GM18951 (cell line): Measurements from ENCODE around the gene TMUB1.

Experiments
- POLR2A ChIP-seq: IDR thresholded peaks from 4 replicates; pipeline ENCODE4 v1.6.1; 2011; ENCODE audit warnings: mild to moderate bottlenecking; ENCODE audit not compliant: insufficient read length, insufficient read depth; ENCODE audit errors: extremely low read depth
- in situ Hi-C: fragments of 300-500 bp; cut with MboI; formaldehyde crosslinking; loops from one replicate; pipeline ENCODE4 v1.12.0; 2022; ENCODE audit warnings: low sequenced_read_pairs, mixed read lengths, inconsistent platforms; ENCODE audit not compliant: unreplicated experiment

TMUB1 gene

DNA sequence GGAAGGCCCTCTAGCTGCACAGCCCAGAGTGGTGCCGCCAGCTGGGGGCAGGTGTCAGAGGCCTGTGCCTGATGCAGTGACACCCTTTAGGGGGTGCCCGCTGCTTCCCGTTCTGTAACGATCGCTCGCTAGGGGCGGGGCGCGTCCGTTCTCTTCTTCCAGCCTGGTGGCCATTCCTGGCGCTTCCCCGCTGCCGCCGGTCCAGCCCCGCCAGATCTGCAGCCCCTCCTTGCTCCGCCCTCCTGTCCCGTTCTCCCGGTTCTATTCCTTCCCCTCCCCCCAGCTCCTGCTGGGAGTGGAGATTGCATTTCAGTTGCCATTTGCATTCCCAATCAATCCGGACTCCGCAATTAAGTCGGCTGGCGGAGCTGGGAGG, 42.2 kb upstream of the TMUB1 start:
- in situ Hi-C loops, result no loop called here
- no peak for TF ChIP-seq POLR2A

DNA sequence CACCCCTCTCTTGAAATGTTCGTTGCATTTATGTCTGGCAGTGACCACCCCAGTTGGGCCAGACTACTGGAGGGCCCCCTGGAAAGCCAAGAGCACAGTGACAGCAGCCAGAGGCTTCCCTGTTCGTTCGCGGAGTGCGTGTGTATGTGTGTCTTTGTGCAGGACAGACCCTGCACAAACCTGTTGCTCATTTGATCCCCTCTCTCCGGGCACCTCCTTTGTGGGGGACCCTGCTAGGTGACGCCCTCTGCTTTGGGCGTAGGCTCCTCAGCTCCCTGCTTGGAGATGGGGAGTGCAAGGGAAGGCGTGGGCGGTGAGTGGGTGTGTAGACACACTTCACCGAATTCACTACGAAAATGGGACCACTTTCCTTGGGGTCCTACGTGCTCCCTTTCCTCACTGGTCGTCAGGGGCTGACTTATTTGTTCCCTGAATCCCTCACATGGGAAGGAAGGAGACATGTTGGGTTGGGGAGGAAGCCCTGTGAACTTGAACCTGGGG, 41.7 kb upstream of the TMUB1 start:
- TF ChIP-seq POLR2A, result no peak
- in situ Hi-C loops, result no loop called here

DNA sequence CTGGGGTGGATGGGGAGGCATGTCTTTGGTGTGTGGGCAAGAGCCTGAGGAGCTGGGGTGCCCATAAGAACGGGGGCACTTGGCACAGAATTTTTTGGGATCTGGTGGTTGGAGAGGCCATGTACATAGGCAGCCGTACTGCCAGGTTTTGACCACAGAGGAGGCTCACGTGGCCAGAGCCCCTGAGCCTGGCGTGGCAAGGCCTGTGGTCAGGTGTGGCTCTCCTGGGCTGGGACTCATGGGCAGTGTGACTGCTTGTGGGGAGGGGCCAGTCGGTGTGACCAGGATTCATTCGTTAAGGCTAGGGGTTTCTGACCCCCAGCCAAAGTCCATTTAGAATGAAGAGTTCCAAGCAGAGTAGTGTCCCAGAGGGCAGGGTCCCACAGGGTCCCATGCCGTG, 41.2 kb upstream of the TMUB1 start:
- in situ Hi-C loops, result no loop called here
- no peak for TF ChIP-seq POLR2A

DNA sequence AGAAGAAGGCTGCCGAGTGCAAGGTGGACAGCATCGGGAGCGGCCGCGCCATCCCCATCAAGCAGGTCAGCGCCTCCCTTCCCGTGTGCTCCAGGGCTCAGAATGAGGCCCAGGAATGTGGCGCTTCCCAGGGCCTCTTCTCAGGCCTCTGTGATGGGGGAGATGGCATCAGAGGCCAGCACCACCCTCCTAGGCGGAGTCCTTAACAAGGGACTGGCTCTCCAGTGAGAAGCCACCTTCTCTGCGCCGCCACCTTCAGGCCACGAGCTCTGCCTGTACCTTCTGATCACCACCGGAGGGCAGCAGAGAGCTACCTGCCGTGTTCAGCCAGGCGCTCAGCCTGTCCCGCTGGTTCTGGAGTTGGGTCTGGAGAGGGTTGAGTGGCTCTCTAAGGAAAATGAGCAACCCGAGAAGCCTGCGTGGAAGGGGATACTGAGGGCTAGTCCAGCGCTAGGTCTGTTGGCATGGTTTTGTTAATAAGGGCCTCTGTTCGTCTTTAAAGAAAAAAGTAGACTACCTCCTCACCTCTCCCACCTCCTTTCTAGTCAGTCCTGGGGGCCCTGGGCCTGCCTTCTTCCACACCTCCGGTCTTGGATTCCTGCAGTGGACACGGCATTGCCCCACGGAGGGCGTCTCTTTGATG, 40.6 kb upstream of the TMUB1 start:
- in situ Hi-C loops, result no loop called here
- TF ChIP-seq POLR2A, result no peak

DNA sequence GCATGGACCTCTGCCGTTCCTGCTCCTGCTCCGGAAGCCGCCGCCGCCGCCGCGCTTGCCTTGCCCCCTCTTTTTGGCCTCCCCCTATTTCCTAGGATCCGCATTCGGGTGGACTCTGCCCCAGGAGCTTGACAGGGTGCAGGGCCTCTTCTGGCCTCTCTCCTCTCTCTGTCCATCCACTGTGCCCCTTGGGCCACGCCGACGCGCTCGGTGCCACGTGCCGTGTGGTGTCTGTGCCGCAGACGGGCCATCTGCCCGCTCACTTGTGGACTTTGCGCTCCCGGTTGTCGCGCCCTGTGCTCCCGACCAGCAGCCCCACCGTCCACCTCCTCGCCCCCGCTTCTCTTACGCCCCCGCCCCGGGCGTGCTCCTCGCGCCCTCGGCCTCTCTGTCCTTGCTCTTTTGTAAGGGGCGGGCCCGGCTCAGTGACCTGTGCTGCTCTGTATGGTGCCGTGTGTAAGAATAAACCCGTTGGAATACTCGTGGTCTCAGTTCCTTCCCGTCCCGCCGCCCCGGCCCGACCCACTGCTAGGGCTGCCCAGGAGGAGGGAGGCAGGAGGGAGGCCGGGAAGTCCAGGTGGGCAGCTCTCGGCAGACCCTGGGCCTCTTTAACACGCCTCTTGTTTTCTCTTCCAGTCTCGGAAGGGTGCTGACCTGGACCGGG, 40.0 kb upstream of the TMUB1 start:
- no peak for TF ChIP-seq POLR2A
- in situ Hi-C loops, result no loop called here

DNA sequence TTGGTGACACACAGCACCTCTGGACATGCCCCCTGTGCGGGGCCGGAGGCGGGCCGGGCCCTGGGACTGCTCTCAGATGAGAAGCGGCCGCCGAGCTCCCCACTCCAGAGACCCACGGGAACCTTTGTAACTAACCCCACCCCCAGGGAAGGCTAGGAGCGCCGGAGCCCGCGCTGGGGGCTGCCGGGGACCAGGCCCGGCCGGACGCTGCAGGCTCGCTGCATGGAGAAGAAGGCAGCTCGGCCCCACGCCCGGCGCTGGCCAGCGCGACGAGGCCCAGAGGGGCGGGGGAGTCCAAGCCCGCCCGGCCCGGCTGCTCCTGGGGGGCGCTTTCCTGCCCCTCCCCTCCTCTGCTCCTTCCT, 39.5 kb upstream of the TMUB1 start:
- in situ Hi-C loops, result no loop called here
- no peak for TF ChIP-seq POLR2A

DNA sequence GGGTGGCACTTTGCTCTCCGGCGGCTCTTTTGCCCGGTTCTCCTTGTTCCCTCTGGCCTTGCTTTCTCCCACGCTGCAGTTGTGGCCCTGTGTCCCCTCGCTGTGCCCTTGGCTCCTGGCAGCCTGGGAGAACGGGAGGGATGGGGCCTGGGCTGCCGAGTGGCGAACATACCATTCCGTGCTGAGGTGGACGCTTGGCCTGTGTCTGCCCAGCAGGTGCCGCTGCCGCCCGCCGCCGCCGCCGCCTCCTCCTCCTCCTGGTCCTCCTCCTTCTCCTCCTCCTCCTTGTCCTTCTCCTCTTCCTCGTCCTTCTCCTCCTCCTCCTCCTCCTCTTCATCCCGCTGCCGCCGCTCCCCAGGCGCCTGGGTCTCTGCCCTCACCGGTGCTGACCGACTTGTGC, 39.0 kb upstream of the TMUB1 start:
- in situ Hi-C loops, result no loop called here
- TF ChIP-seq POLR2A, result no peak

DNA sequence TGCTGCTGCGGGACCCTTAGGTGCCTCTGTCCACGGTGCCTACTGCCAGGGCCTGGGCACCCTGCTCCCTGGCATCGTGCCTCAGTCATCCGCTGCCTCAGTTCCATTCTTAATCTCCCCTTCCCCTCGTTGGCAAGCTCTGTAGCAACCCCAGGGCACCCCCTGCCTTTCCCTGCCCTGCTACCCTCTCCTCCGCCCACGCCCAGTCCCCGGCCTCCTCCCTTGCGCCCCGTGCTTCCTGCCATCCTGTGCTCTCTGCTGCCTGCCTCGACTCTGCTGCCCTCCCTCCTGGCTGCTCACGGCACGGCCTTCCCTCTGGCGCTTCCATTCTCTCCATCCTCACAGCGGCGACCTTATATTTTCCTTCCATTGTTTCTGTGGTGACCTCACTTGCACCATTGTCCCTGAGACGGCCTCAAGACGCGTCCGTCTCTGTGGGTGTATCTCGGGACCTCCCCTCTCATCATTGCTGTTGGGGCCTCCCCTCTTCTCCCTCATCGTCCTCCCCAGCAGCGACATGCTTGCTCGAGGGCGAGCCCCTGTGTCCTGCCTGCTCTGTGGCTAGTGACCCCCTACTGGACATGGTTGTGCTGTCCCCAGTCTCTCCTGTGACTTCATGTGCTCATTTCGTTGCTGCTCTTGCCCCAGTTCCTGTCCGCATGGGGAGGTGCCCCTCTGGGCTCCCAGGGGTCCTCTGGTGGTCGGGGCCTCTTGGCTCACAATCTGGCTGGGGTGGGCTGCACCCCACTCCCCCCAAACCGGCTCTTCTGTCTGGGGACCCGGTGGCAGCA, 38.3 kb upstream of the TMUB1 start:
- in situ Hi-C loops, result no loop called here
- TF ChIP-seq POLR2A, result no peak

DNA sequence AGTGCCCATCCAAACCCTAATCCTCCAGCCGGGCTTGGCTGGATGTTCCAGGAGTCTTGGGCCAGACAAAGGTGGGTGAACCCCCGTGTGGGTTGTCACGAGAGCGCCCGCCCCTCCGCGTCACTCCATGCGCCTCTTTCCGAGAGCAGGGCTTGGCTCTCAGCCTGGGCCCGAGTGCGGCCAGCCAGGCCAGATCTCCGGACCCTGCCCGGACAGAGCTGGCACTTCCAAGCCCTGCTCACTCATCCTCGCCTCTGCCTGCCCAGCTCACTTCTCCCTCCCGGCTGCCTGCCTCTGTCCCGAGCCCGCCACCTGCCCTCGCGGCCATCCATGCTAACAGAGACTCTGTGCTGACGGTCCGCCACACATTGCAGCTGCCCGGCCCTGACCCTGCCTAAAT, 37.6 kb upstream of the TMUB1 start:
- in situ Hi-C loops, result no loop called here
- no peak for TF ChIP-seq POLR2A

DNA sequence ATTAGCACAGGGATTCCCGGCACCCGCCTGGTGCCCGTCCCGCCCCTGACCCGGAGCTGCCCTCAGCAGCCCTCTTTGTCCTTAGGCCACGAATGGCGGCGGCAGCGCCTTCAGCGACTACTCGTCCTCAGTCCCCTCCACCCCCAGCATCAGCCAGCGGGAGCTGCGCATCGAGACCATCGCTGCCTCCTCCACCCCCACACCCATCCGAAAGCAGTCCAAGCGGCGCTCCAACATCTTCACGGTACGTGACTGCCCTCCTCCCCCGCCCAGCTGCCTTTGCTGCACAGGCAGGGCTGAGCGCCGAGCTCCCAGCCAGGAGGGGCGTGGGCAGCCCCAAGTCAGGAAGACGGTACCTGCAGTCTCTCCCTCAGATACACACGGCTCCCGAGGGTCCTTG, 36.6 kb upstream of the TMUB1 start:
- TF ChIP-seq POLR2A, result no peak
- in situ Hi-C loops, result no loop called here

DNA sequence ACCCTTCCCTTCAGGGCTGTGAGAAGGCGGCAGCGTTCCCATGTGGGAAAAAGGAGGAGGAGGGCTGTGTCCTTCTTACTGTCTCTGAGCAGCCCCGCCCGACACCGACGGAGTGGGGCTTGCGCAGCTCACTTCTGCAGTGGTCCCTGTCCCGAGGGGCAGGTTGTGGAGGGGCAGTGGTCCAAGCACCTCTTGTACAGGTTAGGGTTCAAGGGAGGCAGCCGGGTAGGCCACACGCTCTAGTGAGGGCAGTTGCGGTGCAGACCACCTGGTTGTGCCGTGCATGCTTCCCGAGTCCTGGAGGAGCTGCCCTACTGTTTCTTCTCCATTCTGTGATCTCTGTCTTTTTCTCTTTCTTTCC, 35.7 kb upstream of the TMUB1 start:
- no peak for TF ChIP-seq POLR2A
- in situ Hi-C loops, result no loop called here

DNA sequence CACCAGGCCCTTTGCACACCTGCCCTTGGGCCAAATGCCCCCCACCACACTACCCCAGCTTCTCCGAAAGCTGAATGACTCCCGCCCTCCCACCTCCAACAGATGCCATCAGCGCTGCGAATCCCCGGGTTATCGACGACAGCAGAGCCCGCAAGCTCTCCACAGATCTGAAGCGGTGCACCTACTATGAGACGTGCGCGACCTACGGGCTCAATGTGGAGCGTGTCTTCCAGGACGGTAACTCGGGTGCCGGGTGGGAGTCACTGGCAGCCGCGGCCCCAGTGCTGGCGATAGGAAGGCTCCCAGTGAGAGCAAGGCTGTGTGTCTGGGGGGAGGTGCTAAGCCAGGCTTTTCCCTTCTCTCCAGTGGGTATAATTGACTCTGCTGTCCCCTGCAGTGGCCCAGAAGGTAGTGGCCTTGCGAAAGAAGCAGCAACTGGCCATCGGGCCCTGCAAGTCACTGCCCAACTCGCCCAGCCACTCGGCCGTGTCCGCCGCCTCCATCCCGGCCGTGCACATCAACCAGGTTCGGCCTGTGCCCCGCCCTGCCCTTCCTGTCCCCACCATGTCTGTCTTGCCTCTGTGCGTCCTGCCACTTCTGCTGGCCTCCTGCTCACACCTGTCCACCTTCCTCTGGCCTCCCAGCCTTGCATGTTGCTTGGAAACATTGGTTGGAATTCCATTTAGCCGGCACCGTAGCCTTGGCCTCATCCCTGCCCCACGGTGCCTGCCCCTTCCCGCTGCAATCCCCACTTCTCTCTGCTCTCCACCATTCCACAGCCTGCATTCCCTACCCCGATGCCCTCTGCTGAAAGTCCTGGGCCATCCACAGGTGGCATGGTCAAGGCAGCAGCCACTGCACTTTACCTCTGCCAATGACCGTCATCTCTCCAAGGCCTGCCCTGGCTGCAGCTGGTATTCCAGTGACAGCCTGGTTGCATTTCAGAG, 35.1 kb upstream of the TMUB1 start:
- no peak for TF ChIP-seq POLR2A
- in situ Hi-C loops, result no loop called here

DNA sequence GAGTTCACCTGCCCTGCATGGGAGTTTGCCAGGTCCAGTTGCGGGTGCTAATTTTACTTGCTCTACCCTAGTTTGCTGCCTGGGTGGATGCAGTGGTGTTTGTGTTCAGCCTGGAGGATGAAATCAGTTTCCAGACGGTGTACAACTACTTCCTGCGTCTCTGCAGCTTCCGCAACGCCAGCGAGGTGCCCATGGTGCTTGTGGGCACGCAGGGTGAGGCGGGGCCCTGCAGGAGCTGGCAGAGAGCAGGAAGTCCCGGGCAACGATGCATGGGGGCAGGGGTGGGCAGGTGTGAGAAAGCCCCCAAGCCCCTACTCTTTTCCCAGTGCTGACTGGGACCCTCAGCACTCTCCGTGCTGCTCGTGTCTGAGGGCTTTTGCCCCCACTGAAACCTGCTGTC, 34.3 kb upstream of the TMUB1 start:
- no peak for TF ChIP-seq POLR2A

More for the DNA sequence above, 34.3 kb upstream of the TMUB1 start:
- in situ Hi-C loops, result no loop called here
